Stimulated activated memory B cell treated with anti-CD40 and anti-IgM and Interleukin-4, amounts not matched to agents 10 μg/mL and 1 μg/mL and 100 μg/mL, for 72 hours (primary cell): ENCODE measurements around the gene LYZL1.
"Not testable (repeated sequence)": the region's sequence is repeated elsewhere in the genome, so short reads cannot be mapped to it uniquely, and the experiment has no call there.

ENCODE experiments used
- ATAC-seq: fragments of 150-1000 bp; cut with Tn5 transposase; 2 replicates; pipeline ENCODE4 v1.10.0; 2021
- H3K27ac Mint-ChIP-seq: one replicate; pipeline ENCODE4 v1.8.0; 2022; ENCODE audit warnings: mild to moderate bottlenecking, mixed read lengths
- H3K27me3 Mint-ChIP-seq: one replicate; pipeline ENCODE4 v1.8.0; 2022; ENCODE audit warnings: mixed read lengths
- H3K36me3 Mint-ChIP-seq: one replicate; pipeline ENCODE4 v1.8.0; 2022; ENCODE audit warnings: mixed read lengths
- H3K4me1 Mint-ChIP-seq: one replicate; pipeline ENCODE4 v1.8.0; 2022; ENCODE audit warnings: mixed read lengths
- H3K4me3 Mint-ChIP-seq: one replicate; pipeline ENCODE4 v1.8.0; 2022; ENCODE audit warnings: mild to moderate bottlenecking, moderate library complexity, mixed read lengths
- H3K9me3 Mint-ChIP-seq: one replicate; pipeline ENCODE4 v1.8.0; 2022; ENCODE audit warnings: mixed read lengths

The LYZL1 gene

DNA sequence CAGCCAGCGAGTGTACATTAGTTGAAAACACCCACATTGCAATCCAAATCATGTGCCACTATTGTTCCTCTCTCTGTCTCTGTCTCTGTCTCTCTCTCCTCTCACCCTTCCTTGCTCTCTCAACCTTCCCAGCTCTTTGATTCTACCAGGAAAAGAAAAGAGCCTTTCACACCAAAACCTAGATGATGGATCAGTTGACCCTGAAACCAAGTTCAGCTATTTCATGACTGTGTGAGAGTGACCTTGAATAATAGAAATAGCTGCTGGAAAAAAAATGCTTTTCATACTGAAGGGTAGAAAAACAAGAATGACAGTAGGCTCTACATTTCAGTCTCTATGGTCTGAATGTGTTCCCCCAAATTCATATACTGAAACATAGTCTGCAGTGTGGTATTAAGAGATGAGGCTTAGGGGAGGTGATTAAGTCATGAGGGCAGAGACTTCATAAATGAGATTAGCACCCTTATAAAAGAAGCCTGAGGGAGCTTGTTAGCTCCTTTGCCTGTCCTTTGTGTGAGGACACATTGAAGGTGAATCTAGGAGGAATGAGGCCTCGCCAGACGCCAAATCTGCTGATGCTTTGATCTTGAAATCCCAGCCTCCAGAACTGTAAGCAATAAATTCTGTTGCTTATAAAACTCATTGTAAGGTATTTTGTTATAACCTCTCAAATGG is 65.2 kb downstream of the LYZL1 start:
- no peaks in the 10 kb centered on the region for H3K27me3 Mint-ChIP-seq
- H3K4me1 Mint-ChIP-seq: no peaks in the 10 kb centered on the region
- no peaks in the 10 kb centered on the region for H3K36me3 Mint-ChIP-seq
- H3K9me3 Mint-ChIP-seq: peaks cover 4% of the 10 kb centered on the region
- no peak for ATAC-seq
- H3K27ac Mint-ChIP-seq: no peak overlapping the region
- no peak overlapping the region for H3K4me3 Mint-ChIP-seq

GRCh38 chr10:29355411-29355991 is 66.6 kb downstream of the LYZL1 start:
- Mint-ChIP-seq H3K4me1 (no peaks in the 10 kb centered on the region), H3K27me3 (no peaks in the 10 kb centered on the region), H3K9me3 (no peaks in the 10 kb centered on the region), H3K4me3 (no peak overlapping the region), H3K27ac (no peak overlapping the region), H3K36me3 (no peaks in the 10 kb centered on the region)
- no peak for ATAC-seq

- H3K4me1 Mint-ChIP-seq: no peaks in the 10 kb centered on the region
- H3K27ac Mint-ChIP-seq: no peak overlapping the region
- no peaks in the 10 kb centered on the region for H3K36me3 Mint-ChIP-seq
- no peak overlapping the region for H3K4me3 Mint-ChIP-seq
- H3K27me3 Mint-ChIP-seq: no peaks in the 10 kb centered on the region
- H3K9me3 Mint-ChIP-seq: no peaks in the 10 kb centered on the region
- no peak for ATAC-seq
Observed at GRCh38 chr10:29356931-29357330, 68.1 kb downstream of the LYZL1 start.

DNA sequence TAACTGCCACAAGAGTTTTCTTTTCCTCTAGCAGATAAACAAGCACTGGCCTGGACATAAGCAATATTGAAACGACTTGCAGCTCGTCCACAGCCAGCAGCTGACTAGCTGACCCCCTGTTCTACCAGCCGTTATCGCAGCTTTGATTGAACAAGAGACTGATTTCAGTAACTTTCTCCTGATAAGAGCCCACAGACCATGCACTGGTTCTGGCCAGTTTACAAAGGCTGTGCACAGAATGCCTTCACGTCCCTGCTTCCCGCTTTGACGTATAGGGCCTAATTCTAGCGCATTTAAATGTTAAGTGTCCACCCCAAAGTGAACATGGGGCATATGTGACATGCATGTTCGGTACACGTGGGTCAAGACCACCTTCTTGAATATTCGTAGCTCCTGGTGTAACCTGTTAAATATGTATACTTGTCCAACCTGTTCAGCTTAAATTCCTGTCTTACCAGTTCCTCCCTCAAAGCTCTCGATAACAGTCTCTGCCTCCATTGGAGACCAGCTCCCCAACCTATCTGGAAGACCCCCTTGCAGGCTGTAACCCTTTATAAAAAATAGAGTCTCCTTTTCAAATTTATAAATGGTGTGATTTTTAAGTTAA is 69.2 kb downstream of the LYZL1 start:
- H3K4me1 Mint-ChIP-seq: no peaks in the 10 kb centered on the region
- H3K27me3 Mint-ChIP-seq: no peaks in the 10 kb centered on the region
- H3K27ac Mint-ChIP-seq: no peak overlapping the region
- no peaks in the 10 kb centered on the region for H3K9me3 Mint-ChIP-seq
- no peaks in the 10 kb centered on the region for H3K36me3 Mint-ChIP-seq
- no peak overlapping the region for H3K4me3 Mint-ChIP-seq
- ATAC-seq: no peak

GRCh38 chr10:29360215-29360853 is 71.5 kb downstream of the LYZL1 start:
- not testable (repeated sequence) for ATAC-seq, H3K4me3 Mint-ChIP-seq, H3K27me3 Mint-ChIP-seq

More at GRCh38 chr10:29360215-29360853, 71.5 kb downstream of the LYZL1 start:
- H3K27ac Mint-ChIP-seq, H3K4me1 Mint-ChIP-seq, H3K36me3 Mint-ChIP-seq, H3K9me3 Mint-ChIP-seq: not testable (repeated sequence)
